GM23338 (cell line): ENCODE measurements around the gene FGFRL1. TPM values are rescaled to one million over a fixed set of nuclear protein-coding genes. Genes with fewer than 3 reads are reported as not detected.
A peak's percentile ranks its signal among the peaks of the same experiment; 100 is the strongest.

Source experiments
- ATAC-seq: fragments of 200-7000 bp; cut with Tn5 transposase; 3 replicates; pipeline ENCODE4 v1.9.1; 2020
- DNase-seq: peaks from one replicate; pipeline ENCODE4 v3.0.0-alpha.2; 2015; ENCODE audit warnings: low spot score
- H2AFZ ChIP-seq: fragments of 200-600 bp; sonication (generic); 2 replicates; pipeline ENCODE4 v1.8.0; 2016; ENCODE audit warnings: antibody characterized with exemption, mild to moderate bottlenecking, moderate library complexity
- H3F3A ChIP-seq: fragments of 200-600 bp; sonication (generic); replicated peaks from 2 replicates; pipeline ENCODE4 v1.8.0; 2017; ENCODE audit warnings: antibody characterized with exemption, mixed run types, low read depth
- H3K27ac ChIP-seq: fragments of 200-600 bp; sonication (generic); 2 replicates; pipeline ENCODE4 v1.6.1; 2016; ENCODE audit warnings: low read depth
- H3K27me3 ChIP-seq: fragments of 200-600 bp; sonication (generic); 2 replicates; pipeline ENCODE4 v1.8.0; 2016; ENCODE audit warnings: mild to moderate bottlenecking, mixed run types, moderate library complexity; ENCODE audit not compliant: insufficient read depth
- H3K36me3 ChIP-seq: fragments of 200-600 bp; sonication (generic); 2 replicates; pipeline ENCODE4 v1.8.0; 2016; ENCODE audit warnings: mild to moderate bottlenecking; ENCODE audit not compliant: insufficient read depth
- H3K4me1 ChIP-seq: fragments of 200-600 bp; sonication (generic); 2 replicates; pipeline ENCODE4 v1.8.0; 2016; ENCODE audit warnings: mild to moderate bottlenecking, moderate library complexity; ENCODE audit not compliant: insufficient read depth
- H3K4me2 ChIP-seq: fragments of 200-600 bp; sonication (generic); 2 replicates; pipeline ENCODE4 v1.7.1; 2017; ENCODE audit warnings: mixed run types
- H3K4me3 ChIP-seq: fragments of 200-600 bp; sonication (generic); 2 replicates; pipeline ENCODE4 v1.6.1; 2016; ENCODE audit warnings: mixed run types
- H3K79me2 ChIP-seq: fragments of 200-600 bp; sonication (generic); replicated peaks from 2 replicates; pipeline ENCODE4 v1.8.0; 2017; ENCODE audit warnings: mild to moderate bottlenecking; ENCODE audit not compliant: insufficient read depth
- H3K9me2 ChIP-seq: fragments of 200-600 bp; sonication (generic); 2 replicates; pipeline ENCODE4 v1.8.0; 2017; ENCODE audit not compliant: insufficient read depth
- H4K20me1 ChIP-seq: fragments of 200-600 bp; sonication (generic); replicated peaks from 2 replicates; pipeline ENCODE4 v1.8.0; 2017; ENCODE audit warnings: mild to moderate bottlenecking; ENCODE audit not compliant: insufficient read depth
- H3K27ac Mint-ChIP-seq: 2 replicates; pipeline ENCODE4 v1.8.0; 2020; ENCODE audit warnings: inconsistent platforms, mild to moderate bottlenecking, moderate library complexity, mixed read lengths
- H3K27me3 Mint-ChIP-seq: 3 replicates; pipeline ENCODE4 v1.8.0; 2022; ENCODE audit warnings: low read depth, mild to moderate bottlenecking, moderate library complexity, mixed read lengths, inconsistent platforms; ENCODE audit not compliant: insufficient read depth, poor library complexity
- H3K36me3 Mint-ChIP-seq: 3 replicates; pipeline ENCODE4 v1.8.0; 2021; ENCODE audit warnings: low read depth, mild to moderate bottlenecking, inconsistent platforms, moderate library complexity, mixed read lengths
- H3K4me1 Mint-ChIP-seq: 3 replicates; pipeline ENCODE4 v1.8.0; 2020; ENCODE audit warnings: mild to moderate bottlenecking, inconsistent platforms, mixed read lengths
- H3K4me3 Mint-ChIP-seq: 3 replicates; pipeline ENCODE4 v1.8.0; 2021; ENCODE audit warnings: moderate library complexity, mild to moderate bottlenecking, inconsistent platforms, mixed read lengths
- H3K9me3 Mint-ChIP-seq: 3 replicates; pipeline ENCODE4 v1.8.0; 2020; ENCODE audit warnings: moderate library complexity, mild to moderate bottlenecking, inconsistent platforms, mixed read lengths
- EZH2 ChIP-seq: fragments of 200-600 bp; sonication (generic); IDR thresholded peaks from one replicate; pipeline ENCODE4 v1.8.0; 2017; ENCODE audit warnings: antibody characterized with exemption, mild to moderate bottlenecking, low read depth; ENCODE audit not compliant: unreplicated experiment
- NANOG ChIP-seq: IDR thresholded peaks from 2 replicates; pipeline ENCODE4 v1.6.1; 2016; ENCODE audit warnings: antibody characterized with exemption, borderline replicate concordance
- STAT1 ChIP-seq: IDR thresholded peaks from one replicate; pipeline ENCODE4 v1.6.1; 2016; ENCODE audit warnings: antibody characterized with exemption; ENCODE audit not compliant: unreplicated experiment
- ZNF114 ChIP-seq: fragments of 250-450 bp; sonication (Bioruptor Pico); IDR thresholded peaks from 2 replicates; pipeline ENCODE4 v1.5.0; 2020; ENCODE audit warnings: mild to moderate bottlenecking, moderate library complexity
- polyA plus RNA-seq: library from polyadenylated mRNA; unstranded; fragments of >200 nt; fragmentation: Nextera tagmentation; extraction: Ambion mirVana; gene quantifications from 2 replicates; pipeline ENCODE4 v1.2.1, GENCODE V29; 2016
- total RNA-seq: library from RNA; depleted of rRNA; stranded (reverse); fragments of >200 nt; shearing (Covaris generic); gene quantifications from 2 replicates; pipeline ENCODE4 v1.2.3, GENCODE V29; 2014
- TF ChIP-seq, protein P1 (sequence below): fragments of 250-450 bp; sonication (Bioruptor Pico); IDR thresholded peaks from 2 replicates; pipeline ENCODE4 v1.5.0; 2020; ENCODE audit warnings: mild to moderate bottlenecking, moderate library complexity
- TF ChIP-seq, protein P2 (sequence below), 2 experiments: fragments of 200-600 bp in 1 of 2; sonication (generic) in 1 of 2; conservative IDR thresholded peaks; 2 replicates each; pipeline versions ENCODE4 v1.5.1 to v1.6.1; 2016 to 2017; ENCODE audit warnings: antibody characterized with exemption in 2 of 2, low read depth in 2 of 2, mild to moderate bottlenecking in 2 of 2, moderate library complexity in 1 of 2

The FGFRL1 gene
- total and polyA plus RNA-seq, 2 experiments from 2014 or later = 7.0 to 35.8 TPM

DNA sequence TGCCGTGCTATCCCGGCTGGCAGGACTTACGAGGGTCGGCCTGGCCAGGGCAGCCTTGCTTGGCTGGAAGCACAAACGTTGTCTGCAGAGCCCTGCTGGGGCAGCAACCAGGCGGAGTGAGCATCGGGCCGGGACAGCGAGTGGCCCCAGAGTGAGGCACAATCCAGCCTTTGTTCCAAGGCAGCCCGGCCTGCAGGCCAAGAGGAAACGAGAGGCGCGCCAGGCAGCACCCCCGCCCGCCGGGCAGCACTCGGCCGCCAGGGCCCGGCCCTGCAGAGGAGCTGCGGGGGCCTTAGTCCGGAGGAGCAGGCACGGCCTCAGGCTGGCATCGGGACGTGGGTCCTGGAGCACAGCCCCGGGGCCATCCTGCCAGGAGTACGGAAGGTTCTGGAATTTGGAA lies 24.1 kb downstream of the FGFRL1 start (continued):
- TF ChIP-seq, protein P1, sequence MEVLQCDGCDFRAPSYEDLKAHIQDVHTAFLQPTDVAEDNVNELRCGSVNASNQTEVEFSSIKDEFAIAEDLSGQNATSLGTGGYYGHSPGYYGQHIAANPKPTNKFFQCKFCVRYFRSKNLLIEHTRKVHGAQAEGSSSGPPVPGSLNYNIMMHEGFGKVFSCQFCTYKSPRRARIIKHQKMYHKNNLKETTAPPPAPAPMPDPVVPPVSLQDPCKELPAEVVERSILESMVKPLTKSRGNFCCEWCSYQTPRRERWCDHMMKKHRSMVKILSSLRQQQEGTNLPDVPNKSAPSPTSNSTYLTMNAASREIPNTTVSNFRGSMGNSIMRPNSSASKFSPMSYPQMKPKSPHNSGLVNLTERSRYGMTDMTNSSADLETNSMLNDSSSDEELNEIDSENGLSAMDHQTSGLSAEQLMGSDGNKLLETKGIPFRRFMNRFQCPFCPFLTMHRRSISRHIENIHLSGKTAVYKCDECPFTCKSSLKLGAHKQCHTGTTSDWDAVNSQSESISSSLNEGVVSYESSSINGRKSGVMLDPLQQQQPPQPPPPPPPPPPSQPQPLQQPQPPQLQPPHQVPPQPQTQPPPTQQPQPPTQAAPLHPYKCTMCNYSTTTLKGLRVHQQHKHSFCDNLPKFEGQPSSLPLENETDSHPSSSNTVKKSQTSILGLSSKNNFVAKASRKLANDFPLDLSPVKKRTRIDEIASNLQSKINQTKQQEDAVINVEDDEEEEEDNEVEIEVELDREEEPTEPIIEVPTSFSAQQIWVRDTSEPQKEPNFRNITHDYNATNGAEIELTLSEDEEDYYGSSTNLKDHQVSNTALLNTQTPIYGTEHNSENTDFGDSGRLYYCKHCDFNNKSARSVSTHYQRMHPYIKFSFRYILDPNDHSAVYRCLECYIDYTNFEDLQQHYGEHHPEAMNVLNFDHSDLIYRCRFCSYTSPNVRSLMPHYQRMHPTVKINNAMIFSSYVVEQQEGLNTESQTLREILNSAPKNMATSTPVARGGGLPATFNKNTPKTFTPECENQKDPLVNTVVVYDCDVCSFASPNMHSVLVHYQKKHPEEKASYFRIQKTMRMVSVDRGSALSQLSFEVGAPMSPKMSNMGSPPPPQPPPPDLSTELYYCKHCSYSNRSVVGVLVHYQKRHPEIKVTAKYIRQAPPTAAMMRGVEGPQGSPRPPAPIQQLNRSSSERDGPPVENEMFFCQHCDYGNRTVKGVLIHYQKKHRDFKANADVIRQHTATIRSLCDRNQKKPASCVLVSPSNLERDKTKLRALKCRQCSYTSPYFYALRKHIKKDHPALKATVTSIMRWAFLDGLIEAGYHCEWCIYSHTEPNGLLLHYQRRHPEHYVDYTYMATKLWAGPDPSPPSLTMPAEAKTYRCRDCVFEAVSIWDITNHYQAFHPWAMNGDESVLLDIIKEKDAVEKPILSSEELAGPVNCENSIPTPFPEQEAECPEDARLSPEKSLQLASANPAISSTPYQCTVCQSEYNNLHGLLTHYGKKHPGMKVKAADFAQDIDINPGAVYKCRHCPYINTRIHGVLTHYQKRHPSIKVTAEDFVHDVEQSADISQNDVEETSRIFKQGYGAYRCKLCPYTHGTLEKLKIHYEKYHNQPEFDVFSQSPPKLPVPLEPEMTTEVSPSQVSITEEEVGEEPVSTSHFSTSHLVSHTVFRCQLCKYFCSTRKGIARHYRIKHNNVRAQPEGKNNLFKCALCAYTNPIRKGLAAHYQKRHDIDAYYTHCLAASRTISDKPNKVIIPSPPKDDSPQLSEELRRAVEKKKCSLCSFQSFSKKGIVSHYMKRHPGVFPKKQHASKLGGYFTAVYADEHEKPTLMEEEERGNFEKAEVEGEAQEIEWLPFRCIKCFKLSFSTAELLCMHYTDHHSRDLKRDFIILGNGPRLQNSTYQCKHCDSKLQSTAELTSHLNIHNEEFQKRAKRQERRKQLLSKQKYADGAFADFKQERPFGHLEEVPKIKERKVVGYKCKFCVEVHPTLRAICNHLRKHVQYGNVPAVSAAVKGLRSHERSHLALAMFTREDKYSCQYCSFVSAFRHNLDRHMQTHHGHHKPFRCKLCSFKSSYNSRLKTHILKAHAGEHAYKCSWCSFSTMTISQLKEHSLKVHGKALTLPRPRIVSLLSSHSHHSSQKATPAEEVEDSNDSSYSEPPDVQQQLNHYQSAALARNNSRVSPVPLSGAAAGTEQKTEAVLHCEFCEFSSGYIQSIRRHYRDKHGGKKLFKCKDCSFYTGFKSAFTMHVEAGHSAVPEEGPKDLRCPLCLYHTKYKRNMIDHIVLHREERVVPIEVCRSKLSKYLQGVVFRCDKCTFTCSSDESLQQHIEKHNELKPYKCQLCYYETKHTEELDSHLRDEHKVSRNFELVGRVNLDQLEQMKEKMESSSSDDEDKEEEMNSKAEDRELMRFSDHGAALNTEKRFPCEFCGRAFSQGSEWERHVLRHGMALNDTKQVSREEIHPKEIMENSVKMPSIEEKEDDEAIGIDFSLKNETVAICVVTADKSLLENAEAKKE (CRISPR knock-in tag) = no peak
- TF ChIP-seq EZH2 (no peak), ZNF114 (no peak), NANOG (no peak)
- TF ChIP-seq, protein P2, sequence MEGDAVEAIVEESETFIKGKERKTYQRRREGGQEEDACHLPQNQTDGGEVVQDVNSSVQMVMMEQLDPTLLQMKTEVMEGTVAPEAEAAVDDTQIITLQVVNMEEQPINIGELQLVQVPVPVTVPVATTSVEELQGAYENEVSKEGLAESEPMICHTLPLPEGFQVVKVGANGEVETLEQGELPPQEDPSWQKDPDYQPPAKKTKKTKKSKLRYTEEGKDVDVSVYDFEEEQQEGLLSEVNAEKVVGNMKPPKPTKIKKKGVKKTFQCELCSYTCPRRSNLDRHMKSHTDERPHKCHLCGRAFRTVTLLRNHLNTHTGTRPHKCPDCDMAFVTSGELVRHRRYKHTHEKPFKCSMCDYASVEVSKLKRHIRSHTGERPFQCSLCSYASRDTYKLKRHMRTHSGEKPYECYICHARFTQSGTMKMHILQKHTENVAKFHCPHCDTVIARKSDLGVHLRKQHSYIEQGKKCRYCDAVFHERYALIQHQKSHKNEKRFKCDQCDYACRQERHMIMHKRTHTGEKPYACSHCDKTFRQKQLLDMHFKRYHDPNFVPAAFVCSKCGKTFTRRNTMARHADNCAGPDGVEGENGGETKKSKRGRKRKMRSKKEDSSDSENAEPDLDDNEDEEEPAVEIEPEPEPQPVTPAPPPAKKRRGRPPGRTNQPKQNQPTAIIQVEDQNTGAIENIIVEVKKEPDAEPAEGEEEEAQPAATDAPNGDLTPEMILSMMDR (conservative IDR thresholded peaks at IDR 0.05; ENCODE audit: low read depth in 2 of 2) = no peak

DNA sequence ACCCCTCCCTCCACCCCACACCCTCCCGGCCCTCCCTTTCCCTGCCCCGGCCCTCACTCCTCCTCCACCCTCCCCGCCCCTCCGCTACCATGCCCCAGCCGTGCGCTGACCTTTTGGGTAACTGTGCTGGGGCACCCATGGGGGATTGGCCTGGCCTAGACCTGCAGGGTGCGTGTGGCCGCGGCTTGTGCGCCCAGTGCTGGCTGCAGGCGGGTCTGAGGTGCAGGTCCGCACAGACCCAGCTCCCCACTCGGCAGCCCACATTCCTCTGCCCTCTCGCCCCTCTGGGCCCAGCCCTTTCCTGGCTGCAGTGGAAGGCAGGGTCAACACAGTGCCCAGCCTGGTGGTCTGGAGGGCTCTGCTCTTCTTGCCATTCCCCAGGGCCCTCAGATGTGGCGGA lies 24.7 kb downstream of the FGFRL1 start:
- Mint-ChIP-seq H3K27me3 (peaks cover 6% of the 10 kb centered on the region), H3K27ac (no peak overlapping the region), H3K4me1 (peaks cover 2% of the 10 kb centered on the region; the same call in 2 of the 3 replicates), H3K9me3 (no peaks in the 10 kb centered on the region), H3K4me3 (no peak overlapping the region), H3K36me3 (no peaks in the 10 kb centered on the region)
- peak; percentile 10 for ATAC-seq
- H3F3A ChIP-seq = no peaks in the 10 kb centered on the region
- no peaks in the 10 kb centered on the region for H3K27me3 ChIP-seq
- no peaks in the 10 kb centered on the region for H3K36me3 ChIP-seq
- H3K4me1 ChIP-seq = no peaks in the 10 kb centered on the region
- H3K79me2 ChIP-seq = no peaks in the 10 kb centered on the region
- H3K4me2 ChIP-seq = no peak overlapping the region
- H3K4me3 ChIP-seq = no peak overlapping the region
- H4K20me1 ChIP-seq = no peaks in the 10 kb centered on the region
- DNase-seq = no peak
- no peak overlapping the region for H3K27ac ChIP-seq
- H2AFZ ChIP-seq = no peak overlapping the region
- H3K9me2 ChIP-seq = no peaks in the 10 kb centered on the region
- TF ChIP-seq NANOG (no peak), ZNF114 (no peak), STAT1 (no peak)
- TF ChIP-seq, protein P2 (conservative IDR thresholded peaks at IDR 0.05; ENCODE audit: low read depth in 2 of 2) = no peak
